Stimulated activated CD8-positive, alpha-beta memory T cell treated with anti-CD3 and anti-CD28 coated beads, Interleukin-2, amount 100 ng/mL, for 48 hours (primary cell): Measurements from ENCODE around the gene APBB2.

Source experiments
- DNase-seq, 2 donors: peaks; one replicate each; pipeline ENCODE4 v3.0.0-alpha.2; 2020; ENCODE audit warnings: low read depth in 2 of 2

APBB2 gene

DNA sequence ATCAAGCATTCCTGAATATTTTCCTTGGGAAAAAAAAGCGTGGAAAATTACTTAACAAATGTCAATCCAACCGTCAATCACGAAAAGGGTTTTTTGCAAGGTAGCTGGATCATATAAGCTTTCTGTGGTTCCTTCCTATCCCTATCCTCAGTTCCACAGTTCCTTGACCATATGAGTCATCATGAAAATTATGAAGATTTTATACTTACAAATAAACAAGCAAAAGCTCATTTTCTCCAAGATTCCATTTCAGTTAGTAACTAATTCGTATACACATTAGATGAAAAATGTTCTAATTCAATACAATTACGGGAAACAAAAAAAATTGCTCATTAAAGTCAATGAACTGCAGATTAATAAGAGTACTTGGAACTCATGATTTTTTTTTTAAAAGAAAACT is 235.8 kb downstream of the APBB2 start:
- DNase-seq: no peak

DNA sequence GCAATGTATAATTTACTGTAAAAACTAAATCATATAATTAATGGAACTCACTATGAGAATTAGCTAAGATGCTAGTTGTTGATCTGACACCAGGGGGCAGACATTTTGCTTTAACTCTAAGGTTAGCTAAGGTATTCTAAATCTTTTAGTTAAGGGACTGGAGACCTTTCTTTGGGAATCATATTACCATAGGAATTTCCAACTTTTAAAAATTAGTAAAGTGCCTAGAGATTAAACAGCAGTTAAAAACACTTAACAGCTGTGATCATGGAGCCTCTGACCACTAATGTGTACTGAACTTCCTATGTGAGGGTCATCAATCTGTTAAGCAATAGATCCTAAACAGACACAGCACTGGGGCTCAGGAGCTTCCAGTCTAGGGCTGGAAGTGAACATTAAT is 238.0 kb downstream of the APBB2 start:
- DNase-seq: no peak

DNA sequence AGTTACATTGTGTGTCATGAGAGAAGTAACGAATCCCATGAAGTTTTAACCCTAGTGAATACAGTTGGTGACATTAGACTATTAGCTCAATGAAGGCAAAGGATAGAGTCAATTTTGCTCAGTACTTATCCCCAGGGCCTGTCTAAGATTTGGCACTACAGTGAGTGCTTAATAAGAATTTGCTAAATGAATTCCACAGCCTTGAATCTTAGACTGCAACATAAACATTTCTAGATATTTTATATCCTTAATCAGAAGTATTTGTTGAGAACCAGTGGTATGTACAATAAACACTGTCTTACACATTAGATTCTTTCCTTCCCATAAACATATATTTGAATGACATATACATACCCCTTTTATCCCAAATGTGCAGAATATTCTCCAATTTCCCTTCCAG is 241.6 kb downstream of the APBB2 start:
- no peak for DNase-seq

DNA sequence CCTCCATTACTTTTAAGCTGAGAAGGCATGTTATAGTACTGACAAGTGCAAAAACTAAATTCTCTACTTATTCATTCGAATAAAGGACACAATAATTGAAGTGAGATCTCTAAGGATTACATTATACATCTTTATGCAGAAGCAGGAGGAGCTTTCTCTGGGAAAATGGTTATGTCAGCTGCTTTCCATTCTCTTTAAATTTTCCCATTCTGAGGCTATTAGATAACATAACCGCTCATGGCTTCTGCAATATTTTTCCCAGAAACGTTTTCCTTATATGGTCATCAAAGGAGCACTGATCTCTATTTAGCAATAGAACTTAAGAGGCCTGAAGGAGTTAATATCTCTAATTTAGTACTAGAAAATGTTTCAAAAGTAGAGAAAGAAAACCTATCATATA is 243.0 kb downstream of the APBB2 start:
- DNase-seq: no peak

DNA sequence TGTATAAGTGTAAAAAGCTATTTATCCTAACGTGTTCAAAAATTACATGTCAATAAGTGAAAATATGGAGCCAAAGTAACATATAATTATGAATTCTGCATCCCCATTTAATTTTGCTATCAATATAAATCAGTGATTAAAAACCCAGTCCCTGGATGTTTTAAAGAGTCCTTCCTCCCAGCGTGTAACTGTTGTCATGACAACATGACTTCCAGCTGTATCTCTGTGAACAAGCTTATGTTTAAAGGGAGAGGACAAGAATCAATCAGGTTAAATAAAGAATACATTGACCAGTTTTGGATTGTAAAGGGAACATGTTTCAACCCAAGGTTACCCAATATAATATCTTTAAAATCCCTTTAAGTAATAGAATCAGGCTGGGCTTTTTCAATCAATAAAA is 244.8 kb downstream of the APBB2 start:
- DNase-seq: no peak

DNA sequence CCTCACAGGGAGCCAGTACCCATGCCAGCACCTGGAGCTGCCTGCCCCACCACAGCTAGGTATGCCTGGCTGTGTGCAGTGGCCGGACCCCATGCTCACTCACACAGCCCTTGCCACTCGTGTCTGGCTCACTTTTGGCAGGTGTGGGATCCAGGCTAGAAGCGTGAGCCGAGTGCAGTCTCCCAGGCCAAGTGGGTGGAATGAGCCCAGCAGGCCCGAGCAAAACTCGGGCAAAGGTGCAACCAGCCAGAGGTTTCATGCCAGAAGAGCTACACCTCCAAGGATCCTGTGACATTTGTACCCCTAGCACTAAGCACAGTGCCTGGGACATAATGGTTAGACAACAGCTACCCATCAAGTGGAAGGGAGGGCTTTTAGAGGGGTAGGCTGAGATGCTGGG is 246.8 kb downstream of the APBB2 start:
- DNase-seq: no peak

DNA sequence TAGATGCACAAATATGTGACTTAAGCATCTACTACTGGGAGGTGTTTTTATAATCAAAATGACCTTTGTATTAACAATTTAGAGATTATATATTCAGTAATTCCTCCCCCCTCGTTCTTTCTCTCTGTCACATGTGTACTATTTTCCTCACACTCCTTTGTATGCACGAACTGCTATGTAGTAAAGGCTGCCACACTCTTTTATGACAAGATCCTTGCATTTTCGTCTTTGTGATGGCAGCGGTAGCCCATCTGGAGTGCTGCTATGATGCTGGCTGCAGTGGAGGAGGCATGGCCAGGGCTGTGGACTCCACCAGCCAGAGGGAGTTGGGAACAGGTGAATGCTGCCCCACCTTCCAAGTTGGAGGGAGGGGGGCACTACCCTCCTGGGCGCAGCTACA is 248.3 kb downstream of the APBB2 start:
- no peak for DNase-seq

DNA sequence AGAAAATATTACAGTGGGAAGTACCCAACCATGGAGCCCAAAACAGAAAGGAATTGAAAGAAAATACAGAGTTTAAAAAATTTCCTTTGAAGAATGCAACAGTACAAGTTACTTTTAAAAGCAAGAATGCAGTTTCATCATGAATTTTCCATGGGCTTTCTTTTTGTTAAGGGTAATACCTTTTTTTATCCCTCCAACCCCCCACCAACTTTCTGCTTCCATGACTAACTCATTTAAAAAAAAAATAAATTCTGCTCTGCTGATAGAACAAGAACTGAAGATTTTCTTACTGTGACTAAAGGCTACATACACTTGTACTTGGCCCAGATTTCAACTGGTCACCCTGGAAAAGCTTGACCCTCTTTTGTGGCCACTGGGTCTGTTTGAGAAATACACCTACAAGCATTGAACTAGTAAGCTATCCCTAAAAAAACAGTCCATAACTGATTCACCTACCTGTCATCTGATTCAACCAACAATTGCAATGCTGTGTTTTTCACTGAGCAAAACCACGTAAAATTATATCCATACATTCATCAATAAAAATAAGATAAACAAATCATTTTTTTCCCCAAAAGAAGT is 250.4 kb downstream of the APBB2 start:
- no peak for DNase-seq

DNA sequence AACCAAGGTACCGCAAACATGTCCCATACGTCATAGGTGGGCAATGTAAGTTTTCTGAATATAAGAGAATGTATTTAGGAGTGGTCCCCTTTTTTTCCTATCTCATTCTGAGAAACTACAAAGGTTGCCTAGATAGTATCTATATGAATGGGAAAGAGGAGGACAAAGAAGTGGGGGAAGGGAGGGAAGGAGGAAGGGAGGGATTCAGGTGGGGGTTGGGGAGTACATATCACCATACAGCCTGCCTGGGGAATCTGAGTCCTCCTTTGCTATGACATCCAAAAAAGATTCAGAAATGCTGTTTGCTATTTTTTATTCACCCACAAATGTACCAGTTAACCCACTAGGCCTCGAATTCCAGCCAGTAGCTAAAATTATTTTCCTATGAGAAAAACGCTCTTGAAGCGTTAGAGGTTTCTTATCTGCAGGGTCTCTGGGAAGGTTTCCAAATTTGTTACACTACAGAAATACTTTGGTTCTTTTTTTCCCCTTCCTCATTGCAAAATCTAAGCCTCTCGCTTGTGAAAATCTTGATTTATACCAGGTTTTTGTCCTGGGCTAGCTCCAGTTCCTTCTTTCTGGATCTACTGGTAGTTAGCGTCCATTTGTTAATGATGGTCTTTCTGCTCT is 251.7 kb downstream of the APBB2 start:
- DNase-seq: no peak

DNA sequence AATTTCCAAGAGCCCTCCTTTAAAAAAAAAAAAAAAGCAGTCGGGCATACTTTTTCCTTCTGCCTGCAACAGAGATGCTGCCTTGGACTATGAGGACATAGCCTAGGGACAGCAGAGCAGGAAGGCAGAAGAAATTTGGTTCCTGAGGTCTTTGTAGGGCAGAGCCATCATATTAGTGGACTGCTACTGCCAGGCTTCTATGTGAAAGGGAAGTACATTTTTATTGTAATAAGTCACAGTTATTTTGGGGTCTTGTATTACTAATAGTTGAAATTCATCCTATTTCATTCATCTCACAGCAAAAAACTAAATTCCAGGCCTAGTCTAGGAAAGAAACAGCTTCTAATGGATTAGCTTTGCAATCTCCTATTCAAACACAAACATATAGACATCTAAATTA is 253.4 kb downstream of the APBB2 start:
- no peak for DNase-seq

DNA sequence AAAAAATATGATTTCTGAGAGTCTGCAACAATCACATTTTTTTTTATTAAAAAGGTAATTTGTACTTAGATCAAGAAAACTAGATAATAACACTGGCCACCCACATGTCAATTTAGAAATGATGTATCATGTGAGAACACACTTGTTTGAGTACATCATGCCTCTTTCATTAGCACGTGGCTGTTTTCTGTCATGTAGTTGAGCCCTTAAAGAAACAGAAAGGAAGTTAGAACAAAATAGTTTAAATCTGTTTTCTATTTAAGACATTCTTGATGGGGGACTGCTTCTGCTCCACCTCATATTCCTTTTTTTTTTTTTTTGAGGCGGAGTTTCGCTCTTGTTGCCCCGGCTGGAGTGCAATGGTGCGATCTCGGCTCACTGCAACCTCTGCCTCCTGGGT is 257.1 kb downstream of the APBB2 start:
- no peak for DNase-seq

DNA sequence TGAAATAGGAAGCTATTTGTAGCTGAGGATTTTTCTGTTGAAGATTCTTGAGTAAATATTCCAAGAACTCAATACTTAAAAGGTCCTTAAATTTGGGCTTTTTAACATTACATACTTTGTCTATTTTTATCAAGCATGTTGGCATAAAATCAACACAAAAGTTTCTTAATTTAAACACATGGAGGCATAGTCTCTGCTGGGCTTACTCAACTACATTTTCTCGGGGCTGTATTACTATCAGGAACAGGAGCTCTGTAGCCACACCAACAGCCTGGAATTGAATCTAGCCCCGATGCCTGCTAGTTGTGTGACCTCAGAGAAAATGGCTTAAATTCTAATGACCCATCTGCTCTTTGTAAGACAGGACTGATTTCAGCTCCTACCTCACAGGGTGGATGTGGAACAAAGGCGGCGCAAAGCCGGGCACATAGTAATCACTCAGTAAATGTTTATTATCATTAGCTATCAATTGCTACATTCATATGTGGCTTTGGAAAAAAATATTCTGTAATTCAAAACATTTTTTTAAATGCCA is 257.6 kb downstream of the APBB2 start:
- no peak for DNase-seq

DNA sequence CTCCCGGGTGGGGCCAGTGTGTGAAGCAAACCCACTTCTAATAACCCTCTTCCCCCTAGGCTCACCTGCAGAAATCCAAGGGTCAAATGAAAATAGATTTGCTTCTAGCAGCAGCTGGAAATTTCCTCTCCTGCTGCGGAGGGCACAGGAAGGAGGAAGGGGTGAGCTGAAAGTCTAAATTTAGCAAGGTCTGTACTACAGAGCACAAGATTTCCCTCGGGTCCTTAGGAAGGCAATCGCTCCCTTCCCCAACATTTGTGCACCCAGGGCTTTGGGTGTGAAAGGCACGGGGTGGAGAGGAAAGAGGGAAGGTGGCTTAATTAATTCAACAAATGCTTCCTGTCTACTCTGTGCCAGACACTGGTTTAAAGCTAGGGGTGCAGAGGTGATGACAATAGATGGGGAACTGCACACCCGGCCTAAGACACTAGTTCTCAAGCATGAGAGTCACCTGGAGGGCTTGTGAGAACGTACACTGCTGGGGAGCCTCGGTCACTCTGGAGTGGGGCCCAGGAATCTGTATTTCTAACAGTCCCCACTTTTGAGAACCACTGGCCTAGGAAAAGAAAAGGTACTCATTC is 260.2 kb downstream of the APBB2 start:
- DNase-seq: no peak

DNA sequence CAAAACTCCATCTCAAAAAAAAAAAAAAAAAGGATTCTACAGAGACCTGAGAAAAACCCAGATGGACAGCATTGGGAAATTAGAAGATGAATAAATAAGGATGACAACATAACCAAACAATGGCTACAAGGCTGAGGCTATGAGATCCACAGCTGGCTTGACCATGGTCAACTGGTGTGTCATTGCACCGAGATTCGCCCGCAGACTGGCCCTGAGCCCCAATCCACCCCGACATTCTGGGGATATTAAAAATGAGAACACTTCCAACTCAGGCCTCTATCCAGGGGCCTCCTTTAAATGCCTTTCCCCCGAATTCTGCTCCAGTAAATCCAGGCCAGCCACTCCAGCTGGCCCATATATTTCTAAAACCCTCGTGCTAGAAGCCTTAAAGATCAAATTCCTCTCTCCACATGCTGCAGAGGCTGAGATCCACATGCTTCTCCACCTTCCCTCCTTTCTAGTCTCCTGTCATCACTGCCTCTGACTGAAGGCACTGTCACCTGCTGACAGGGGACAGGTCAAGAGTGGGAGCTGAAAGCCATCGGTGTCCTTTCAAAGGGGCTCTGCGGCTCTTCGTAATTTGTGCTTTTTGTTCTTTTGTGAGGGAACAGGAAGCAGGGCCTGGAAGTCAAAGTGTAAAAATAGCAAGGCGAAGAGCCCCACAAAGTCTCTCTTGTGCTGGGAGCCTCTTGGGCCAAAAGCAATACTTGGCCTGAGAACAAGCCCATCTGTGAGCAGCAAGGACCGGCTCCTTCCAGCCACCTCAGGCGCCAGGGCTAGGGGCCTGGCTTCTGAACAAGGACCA is 260.9 kb downstream of the APBB2 start:
- no peak for DNase-seq

DNA sequence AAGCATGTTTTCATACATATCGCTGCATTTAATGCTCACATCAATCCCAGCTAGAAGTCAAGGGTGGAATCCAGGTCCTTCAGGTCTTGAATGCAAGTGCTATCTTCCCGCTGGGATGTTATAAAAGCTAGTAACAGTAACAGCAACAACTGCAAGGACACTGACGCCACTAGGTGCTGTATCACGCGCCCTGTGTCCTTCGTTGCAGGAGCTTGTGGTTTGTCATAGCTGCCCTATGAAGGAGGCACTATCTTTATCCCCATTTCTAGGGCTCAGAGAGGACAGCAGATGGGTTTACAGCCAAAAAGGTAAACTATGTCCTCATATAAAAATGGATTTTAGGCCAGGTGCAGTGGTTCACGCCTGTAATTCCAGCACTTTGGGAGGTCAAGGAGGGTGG is 261.7 kb downstream of the APBB2 start:
- DNase-seq: no peak

DNA sequence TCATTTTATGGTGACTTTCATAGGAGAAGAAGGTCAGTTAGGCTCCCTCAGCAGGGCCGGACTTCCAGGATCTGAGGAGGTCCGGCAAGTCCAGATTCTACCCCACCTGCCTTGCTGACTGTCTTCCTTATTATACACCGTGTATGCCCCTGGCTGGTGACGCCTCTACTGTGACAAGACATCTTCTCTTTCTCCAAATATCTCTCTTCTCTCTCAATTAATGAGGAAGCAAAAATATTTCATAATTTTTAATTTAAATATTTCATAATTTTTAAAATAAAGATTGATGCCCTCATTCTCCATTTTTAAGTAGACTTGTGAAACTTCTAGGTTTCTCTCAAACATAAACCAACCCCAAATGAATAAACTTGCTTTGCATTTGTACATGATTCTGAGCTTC is 262.1 kb downstream of the APBB2 start:
- DNase-seq: no peak

DNA sequence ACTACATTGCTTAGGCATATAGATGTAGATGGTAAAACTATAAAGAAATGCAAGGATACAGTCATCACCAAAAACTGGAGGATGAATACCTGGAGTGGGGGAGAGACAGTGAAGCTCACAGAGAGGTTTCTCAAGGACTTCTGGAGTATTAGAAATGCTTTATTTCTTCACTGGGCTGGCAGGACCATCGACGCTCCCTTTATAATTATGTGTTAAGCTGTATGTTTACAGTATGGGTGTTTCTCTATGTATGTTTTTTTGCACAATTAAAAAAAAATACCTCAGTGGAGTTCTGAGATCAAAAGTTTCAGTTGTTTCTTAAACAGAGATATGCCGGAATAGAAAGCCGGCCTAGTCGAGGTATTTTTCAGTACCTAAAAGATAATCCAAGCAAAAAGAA is 263.3 kb downstream of the APBB2 start:
- DNase-seq: no peak

DNA sequence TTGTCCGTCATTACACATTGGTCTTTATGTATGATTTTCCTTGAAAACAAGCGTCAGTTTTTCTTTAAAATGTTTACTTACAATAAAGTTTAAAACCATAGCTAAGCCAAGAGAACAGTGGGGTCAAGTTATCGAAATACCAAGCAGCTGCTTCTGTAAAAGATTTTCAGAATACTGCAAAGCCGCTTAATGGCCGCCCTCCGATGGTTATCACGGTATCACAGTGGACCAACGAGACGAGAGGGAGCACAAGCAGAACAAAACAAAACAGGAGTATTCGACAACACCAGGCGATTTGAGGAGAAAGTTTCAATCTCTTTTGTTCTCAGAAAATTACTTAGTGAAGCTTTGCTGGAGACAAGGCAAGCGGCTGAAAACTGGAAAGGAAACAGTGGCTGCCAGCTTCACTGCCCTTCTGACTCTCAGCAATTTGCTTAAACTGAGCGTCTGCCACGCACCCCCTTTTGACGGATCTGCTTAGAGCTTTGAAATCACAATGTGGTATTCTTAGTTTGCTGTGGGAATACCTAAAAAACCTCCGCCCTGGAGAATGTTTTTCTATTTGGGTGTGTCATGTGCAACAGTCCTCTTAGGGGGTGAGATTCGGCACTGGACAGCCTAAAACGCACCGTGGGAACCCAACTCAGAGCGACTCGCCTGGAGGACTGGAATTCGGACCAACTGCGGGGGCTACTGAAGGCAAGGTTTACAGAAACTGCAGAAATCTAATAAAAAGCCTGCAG is 264.8 kb downstream of the APBB2 start:
- DNase-seq: no peak

DNA sequence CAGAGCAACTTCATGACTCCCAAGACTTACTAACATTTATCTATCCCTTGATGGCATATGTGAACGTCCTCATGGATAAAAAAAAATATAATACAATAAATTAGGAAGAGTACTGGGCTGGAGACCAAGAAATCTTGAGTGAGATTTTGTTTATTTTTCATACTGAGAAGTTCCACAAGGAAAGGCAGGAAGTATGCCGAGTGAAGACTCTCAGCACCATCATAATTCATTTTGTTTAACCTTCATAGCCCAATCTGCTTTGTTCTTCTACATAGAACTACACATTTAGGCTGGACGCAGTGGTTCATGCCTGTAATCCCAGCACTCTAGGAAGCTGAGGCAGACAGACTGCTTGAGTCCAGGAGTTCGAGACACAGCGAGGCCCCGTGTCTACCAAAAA is 266.3 kb downstream of the APBB2 start:
- no peak for DNase-seq

DNA sequence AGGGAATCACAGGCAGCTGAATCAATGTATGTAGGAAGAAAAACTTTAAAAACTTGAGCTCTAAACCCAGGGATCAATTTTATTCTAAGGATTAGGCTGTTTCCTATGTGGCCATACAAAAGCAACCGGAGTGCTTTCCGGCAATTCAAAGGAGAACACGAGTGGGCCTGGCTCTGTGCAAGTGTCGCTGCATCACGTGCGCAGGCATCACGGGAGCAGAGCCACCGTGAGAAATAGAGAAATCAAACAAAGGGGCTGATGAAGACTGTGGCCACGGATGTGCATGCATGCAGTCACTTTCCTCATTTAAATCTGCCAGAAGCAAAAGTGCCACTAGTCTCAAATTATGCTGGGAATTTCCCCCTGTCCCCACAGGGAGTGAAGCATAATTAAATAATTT is 267.7 kb downstream of the APBB2 start:
- no peak for DNase-seq

DNA sequence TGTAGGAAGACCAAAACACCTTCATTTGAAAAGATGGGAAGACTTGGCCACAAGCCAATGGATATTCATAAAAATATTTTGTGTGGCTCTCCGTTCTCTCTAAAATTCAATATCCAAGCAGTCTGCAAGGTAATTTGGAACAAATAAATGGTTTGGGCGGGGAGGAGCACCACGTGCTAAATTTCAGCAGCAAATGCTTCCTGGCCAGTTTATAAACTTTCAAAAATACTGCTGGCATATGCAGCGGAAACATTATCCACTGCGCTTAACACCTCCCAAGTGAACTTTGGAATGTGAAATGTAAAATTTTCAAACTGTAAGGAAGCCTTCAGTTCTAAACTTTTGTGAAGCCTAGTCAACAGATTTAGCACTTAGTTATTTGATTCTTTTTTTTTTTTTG is 273.6 kb downstream of the APBB2 start:
- no peak for DNase-seq

DNA sequence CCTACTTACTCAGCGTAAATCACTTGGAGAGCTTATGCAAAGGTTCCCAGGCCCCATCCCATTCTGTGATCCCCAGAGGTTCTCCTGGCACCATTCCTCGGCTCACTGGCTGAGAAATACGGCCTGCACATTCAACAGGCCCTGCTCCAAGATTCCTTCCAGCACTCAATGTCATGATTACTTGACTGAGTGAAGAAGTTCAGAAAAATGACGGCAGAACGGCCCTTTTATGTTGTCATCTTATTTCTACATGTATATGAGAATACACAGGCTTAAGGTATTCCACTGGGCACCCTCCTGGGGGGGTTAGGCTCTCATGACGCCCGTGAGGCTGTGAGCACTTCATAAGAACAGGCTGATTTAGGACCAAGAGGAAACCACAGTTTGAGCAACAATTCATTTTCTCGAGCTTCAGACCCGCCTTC is 274.0 kb downstream of the APBB2 start:
- no peak for DNase-seq
